Neuronal stem cell (in vitro differentiated cells): ENCODE results near the gene ARHGEF28.

Source experiments
- DNase-seq: peaks from one replicate; pipeline ENCODE4 v3.0.0-alpha.2; 2013; ENCODE audit warnings: low spot score
- H2AFZ ChIP-seq: one replicate; pipeline ENCODE4 v1.6.1; 2013; ENCODE audit warnings: mild to moderate bottlenecking, low read length, inconsistent platforms
- H2AK5ac ChIP-seq: 2 replicates; pipeline ENCODE4 v1.6.1; 2013; ENCODE audit warnings: low read depth, mild to moderate bottlenecking, inconsistent platforms, low read length, moderate library complexity, mixed read lengths
- H2BK120ac ChIP-seq: 2 replicates; pipeline ENCODE4 v1.6.1; 2013; ENCODE audit warnings: low read depth, mild to moderate bottlenecking, inconsistent platforms, low read length, moderate library complexity, mixed read lengths
- H2BK12ac ChIP-seq: one replicate; pipeline ENCODE4 v1.6.1; 2013; ENCODE audit warnings: low read length, inconsistent platforms
- H2BK15ac ChIP-seq: 2 replicates; pipeline ENCODE4 v1.6.1; 2013; ENCODE audit warnings: mild to moderate bottlenecking, low read length, inconsistent platforms, mixed read lengths
- H2BK5ac ChIP-seq: one replicate; pipeline ENCODE4 v1.6.1; 2013; ENCODE audit warnings: inconsistent platforms, mild to moderate bottlenecking, low read length, moderate library complexity
- H3K14ac ChIP-seq: one replicate; pipeline ENCODE4 v1.6.1; 2013; ENCODE audit warnings: low read length, inconsistent platforms
- H3K18ac ChIP-seq: 2 replicates; pipeline ENCODE4 v1.6.1; 2013; ENCODE audit warnings: low read length, inconsistent platforms
- H3K23ac ChIP-seq: 2 replicates; pipeline ENCODE4 v1.6.1; 2013; ENCODE audit warnings: low read depth, mild to moderate bottlenecking, mixed read lengths, low read length, inconsistent platforms; ENCODE audit not compliant: poor library complexity
- H3K27ac ChIP-seq: replicated peaks from 3 replicates; pipeline ENCODE4 v1.5.1; 2013; ENCODE audit warnings: low read length, inconsistent platforms
- H3K27me3 ChIP-seq, 3 experiments: 2 replicates each; pipeline ENCODE4 v1.6.1; 2013; ENCODE audit warnings: low read length in 3 of 3, mild to moderate bottlenecking in 2 of 3, inconsistent platforms in 1 of 3, low read depth in 1 of 3, mixed read lengths in 1 of 3, moderate library complexity in 1 of 3; ENCODE audit not compliant: control insufficient read depth in 3 of 3, insufficient read depth in 3 of 3
- H3K36me3 ChIP-seq, 2 donors: replicated peaks in 1 of 2; 2 replicates each; pipeline ENCODE4 v1.6.1; 2013; ENCODE audit warnings: low read length in 2 of 2; ENCODE audit not compliant: control insufficient read depth in 2 of 2, insufficient read depth in 2 of 2
- H3K4ac ChIP-seq: 2 replicates; pipeline ENCODE4 v1.6.1; 2013; ENCODE audit warnings: inconsistent platforms, mild to moderate bottlenecking, low read length, moderate library complexity
- H3K4me1 ChIP-seq, 2 donors: 1 replicate in 1 of 2; 2 replicates in 1 of 2; pipeline ENCODE4 v1.6.1; 2013; ENCODE audit warnings: low read length in 2 of 2, low read depth in 1 of 2; ENCODE audit not compliant: control insufficient read depth in 2 of 2, insufficient read depth in 1 of 2
- H3K4me2 ChIP-seq: one replicate; pipeline ENCODE4 v1.6.1; 2013; ENCODE audit warnings: mild to moderate bottlenecking, low read length, inconsistent platforms; ENCODE audit not compliant: insufficient read depth, poor library complexity, severe bottlenecking
- H3K4me3 ChIP-seq, 2 donors: 2 replicates each; pipeline ENCODE4 v1.5.1; 2013; ENCODE audit warnings: low read length in 2 of 2, mild to moderate bottlenecking in 2 of 2, inconsistent platforms in 1 of 2, moderate library complexity in 1 of 2
- H3K79me1 ChIP-seq: one replicate; pipeline ENCODE4 v1.6.1; 2013; ENCODE audit warnings: low read depth, mild to moderate bottlenecking, inconsistent platforms, low read length, moderate library complexity
- H3K9ac ChIP-seq: one replicate; pipeline ENCODE4 v1.6.1; 2013; ENCODE audit warnings: mild to moderate bottlenecking, low read depth, low read length, inconsistent platforms; ENCODE audit not compliant: poor library complexity
- H3K9me3 ChIP-seq, 2 donors: replicated peaks in 1 of 2; 2 replicates each; pipeline versions ENCODE3 to v1.6.1; 2013; ENCODE audit warnings: low read length in 2 of 2, mild to moderate bottlenecking in 2 of 2, inconsistent platforms in 1 of 2, low read depth in 1 of 2, mixed read lengths in 1 of 2, moderate library complexity in 1 of 2; ENCODE audit not compliant: control insufficient read depth in 2 of 2, insufficient read depth in 1 of 2
- H4K8ac ChIP-seq: one replicate; pipeline ENCODE4 v1.6.1; 2013; ENCODE audit warnings: low read depth, mild to moderate bottlenecking, inconsistent platforms, low read length, moderate library complexity
- H4K91ac ChIP-seq: one replicate; pipeline ENCODE4 v1.6.1; 2013; ENCODE audit warnings: low read length, low read depth, mild to moderate bottlenecking, inconsistent platforms; ENCODE audit not compliant: poor library complexity
- WGBS, 2 donors: extraction: QIAGEN DNeasy Blood & Tissue Kit; methylation state at CpG; one replicate each; pipeline ENCODE4 v1.1.7; 2013; ENCODE audit warnings: missing lambda C conversion rate in 2 of 2, mixed read lengths in 1 of 2; ENCODE audit not compliant: insufficient read length in 2 of 2, insufficient replicate concordance in 1 of 2; ENCODE audit errors: extremely low coverage in 2 of 2; 5-methylcytosine and 5-hydroxymethylcytosine counted together

ARHGEF28 gene

DNA sequence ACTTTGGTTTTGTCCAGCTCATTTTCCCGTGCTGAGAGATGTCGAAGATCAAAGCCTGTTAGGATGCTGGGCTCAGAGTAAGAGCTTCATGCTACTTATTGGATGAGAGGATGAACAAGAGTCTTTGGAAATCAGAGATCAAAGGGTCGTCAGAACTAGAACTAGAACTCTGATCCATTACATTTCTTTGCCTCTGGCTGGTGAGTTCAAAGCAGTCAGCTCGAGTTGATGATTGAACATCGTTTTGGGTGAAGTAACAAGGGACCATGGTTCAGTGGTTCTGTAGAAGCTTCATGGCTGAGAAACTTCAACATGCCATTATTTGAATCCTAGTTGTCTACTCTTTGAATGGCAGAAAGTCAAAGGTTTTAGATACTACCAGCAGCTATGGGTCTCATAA, 320.3 kb downstream of the ARHGEF28 start:
- Histone ChIP-seq H4K8ac (no peak overlapping the region), H3K18ac (no peak overlapping the region), H3K79me1 (no peaks in the 10 kb centered on the region), H3K23ac (no peak overlapping the region), H3K36me3 (no peaks in the 10 kb centered on the region), H3K4me2 (no peak overlapping the region), H3K14ac (no peak overlapping the region), H3K9ac (no peak overlapping the region), H2BK15ac (no peak overlapping the region), H2AFZ (no peak overlapping the region), H2AK5ac (no peak overlapping the region), H3K27ac (no peak overlapping the region), H4K91ac (no peak overlapping the region), H2BK120ac (no peak overlapping the region), H3K4me3 (no peak overlapping the region), H2BK5ac (no peak overlapping the region), H3K4ac (no peak overlapping the region), H3K4me1 (peaks cover 2 to 7% of the 10 kb centered on the region in 2 donors), H3K9me3 (peaks cover 0 to 4% of the 10 kb centered on the region in 2 donors), H3K27me3 (no peaks in the 10 kb centered on the region), H2BK12ac (no peak overlapping the region)
- no peak for DNase-seq
- no CpG with 5 or more reads among the region's 5 CpGs for WGBS, 2 donors

DNA sequence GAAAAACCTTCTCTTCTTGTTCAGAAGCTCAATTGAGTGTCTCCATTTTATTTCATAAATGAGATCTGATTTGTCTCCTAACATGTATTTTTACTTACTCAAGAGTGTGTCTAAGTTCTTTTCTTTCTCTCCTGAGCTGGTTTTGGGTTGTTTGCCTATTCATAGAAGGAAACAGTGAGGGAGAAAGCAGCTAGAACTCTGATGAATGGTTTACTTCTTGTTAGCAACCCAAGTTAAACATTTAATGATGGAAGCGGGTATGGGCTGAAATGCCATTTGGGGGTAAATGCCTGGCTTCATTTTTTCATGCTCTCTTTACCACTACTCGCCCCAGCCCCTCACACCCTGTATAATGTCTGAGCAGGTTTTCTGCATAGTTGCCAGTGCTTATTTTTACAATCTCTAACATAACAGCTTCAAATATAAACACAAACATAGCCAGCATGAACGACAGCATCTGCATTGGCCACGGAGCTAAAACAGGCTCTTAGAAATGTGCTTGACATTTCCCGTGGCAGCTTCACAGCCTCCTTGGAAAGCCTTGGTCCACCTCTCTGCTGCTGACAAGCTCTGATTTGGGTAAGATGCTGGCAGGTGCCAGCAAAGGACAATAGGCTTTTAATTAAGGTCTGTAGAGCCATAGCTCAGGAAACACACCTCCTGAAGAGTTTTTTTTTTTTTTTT, 321.1 kb downstream of the ARHGEF28 start:
- H2BK120ac ChIP-seq: no peak overlapping the region
- no peak overlapping the region for H2AFZ ChIP-seq
- H3K14ac ChIP-seq: no peak overlapping the region
- H3K23ac ChIP-seq: no peak overlapping the region
- DNase-seq: no peak
- H3K36me3 ChIP-seq: no peaks in the 10 kb centered on the region
- WGBS, 2 donors: no CpG with 5 or more reads among the region's 5 CpGs
- H2BK15ac ChIP-seq: no peak overlapping the region
- no peaks in the 10 kb centered on the region for H3K27me3 ChIP-seq
- H3K9ac ChIP-seq: no peak overlapping the region
- H3K18ac ChIP-seq: no peak overlapping the region
- no peak overlapping the region for H4K8ac ChIP-seq
- H2AK5ac ChIP-seq: no peak overlapping the region
- peaks cover 0 to 4% of the 10 kb centered on the region in 2 donors for H3K9me3 ChIP-seq
- H2BK5ac ChIP-seq: no peak overlapping the region
- no peak overlapping the region for H3K27ac ChIP-seq
- H3K4ac ChIP-seq: no peak overlapping the region
- H3K4me1 ChIP-seq: peaks cover 0 to 4% of the 10 kb centered on the region in 2 donors
- no peak overlapping the region for H4K91ac ChIP-seq
- no peak overlapping the region for H2BK12ac ChIP-seq
- no peak overlapping the region for H3K4me3 ChIP-seq
- no peak overlapping the region for H3K4me2 ChIP-seq
- H3K79me1 ChIP-seq: no peaks in the 10 kb centered on the region

DNA sequence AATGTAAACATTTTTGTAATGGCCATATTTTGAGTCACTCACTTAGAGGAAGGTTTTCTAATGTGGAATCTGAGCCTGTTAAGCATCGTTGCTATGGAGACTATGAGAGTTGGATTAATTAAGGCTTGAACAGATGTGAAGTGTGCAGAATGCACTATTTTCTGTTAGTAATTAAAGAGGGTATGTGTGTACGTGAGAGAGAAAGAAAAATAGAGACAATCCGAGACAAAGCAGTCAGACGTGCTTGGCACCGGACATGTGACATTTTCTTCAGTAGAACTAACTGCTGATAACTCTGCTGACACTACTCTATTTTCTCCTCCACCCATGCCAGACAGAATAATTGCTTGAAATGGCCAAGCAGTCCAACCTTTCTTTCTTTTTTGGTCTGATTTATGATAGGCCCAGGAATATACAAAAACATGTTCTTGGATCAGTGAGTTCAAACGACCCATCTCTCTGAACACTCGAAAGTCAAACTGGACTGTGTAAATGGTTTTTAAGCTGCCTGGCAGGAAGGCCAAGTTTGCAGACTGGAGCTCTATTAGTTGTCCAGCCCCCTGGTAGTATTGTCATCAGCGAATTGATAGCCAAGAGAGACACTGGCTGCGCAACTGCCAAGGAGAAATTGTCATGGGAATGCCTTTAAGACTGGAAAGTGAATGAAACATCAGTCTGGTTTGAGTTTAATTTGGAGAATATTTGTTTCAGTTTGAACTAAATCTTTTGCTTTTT, 322.1 kb downstream of the ARHGEF28 start:
- DNase-seq: no peak
- WGBS, 2 donors: no CpG with 5 or more reads among the region's 9 CpGs
- no peaks in the 10 kb centered on the region for H3K36me3 ChIP-seq
- no peak overlapping the region for H4K91ac ChIP-seq
- H2BK12ac ChIP-seq: no peak overlapping the region
- H3K4me3 ChIP-seq: no peak overlapping the region
- H3K9ac ChIP-seq: no peak overlapping the region
- H3K79me1 ChIP-seq: no peaks in the 10 kb centered on the region
- no peak overlapping the region for H3K23ac ChIP-seq
- no peak overlapping the region for H2BK120ac ChIP-seq
- no peak overlapping the region for H3K18ac ChIP-seq
- no peak overlapping the region for H3K4me2 ChIP-seq
- H2AFZ ChIP-seq: no peak overlapping the region
- peaks cover 0 to 2% of the 10 kb centered on the region in 2 donors for H3K9me3 ChIP-seq
- no peak overlapping the region for H4K8ac ChIP-seq
- no peak overlapping the region for H2BK5ac ChIP-seq
- H3K4me1 ChIP-seq: peaks cover 0 to 4% of the 10 kb centered on the region in 2 donors
- H3K27ac ChIP-seq: no peak overlapping the region
- no peak overlapping the region for H3K4ac ChIP-seq
- H3K27me3 ChIP-seq: no peaks in the 10 kb centered on the region
- no peak overlapping the region for H2AK5ac ChIP-seq
- H3K14ac ChIP-seq: no peak overlapping the region
- H2BK15ac ChIP-seq: no peak overlapping the region

DNA sequence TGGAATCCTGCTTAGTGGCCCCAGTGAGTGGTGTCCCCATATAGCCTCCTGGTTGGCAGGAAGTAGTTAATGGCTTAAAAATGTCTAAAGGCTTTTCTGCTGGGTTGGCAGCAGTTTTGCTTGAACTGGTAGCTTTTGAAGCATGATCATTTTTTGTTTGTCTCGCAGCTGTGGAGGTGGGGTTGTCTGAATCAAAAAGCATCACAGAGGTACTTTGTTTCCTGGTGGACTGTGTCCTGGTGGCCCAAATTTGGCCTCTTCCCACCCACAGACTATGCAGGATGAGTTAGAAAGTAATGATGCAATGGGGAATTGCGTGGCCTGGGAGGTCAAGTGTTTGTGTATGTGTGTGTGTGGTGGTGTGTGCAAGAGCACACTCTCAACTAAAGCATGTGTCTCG, 322.7 kb downstream of the ARHGEF28 start:
- Histone ChIP-seq H3K4me3 (no peak overlapping the region), H2BK15ac (no peak overlapping the region)

More for the DNA sequence above, 322.7 kb downstream of the ARHGEF28 start:
- Histone ChIP-seq H3K9ac (no peak overlapping the region), H3K79me1 (no peaks in the 10 kb centered on the region), H3K36me3 (no peaks in the 10 kb centered on the region), H4K8ac (no peak overlapping the region), H3K18ac (no peak overlapping the region), H3K4me1 (peaks cover 0 to 4% of the 10 kb centered on the region in 2 donors), H3K4ac (no peak overlapping the region), H3K14ac (no peak overlapping the region), H2AFZ (no peak overlapping the region), H3K27ac (no peak overlapping the region), H3K4me2 (no peak overlapping the region), H2BK12ac (no peak overlapping the region), H4K91ac (no peak overlapping the region), H3K23ac (no peak overlapping the region), H2BK5ac (no peak overlapping the region), H3K27me3 (no peaks in the 10 kb centered on the region), H3K9me3 (peaks cover 0 to 2% of the 10 kb centered on the region in 2 donors), H2BK120ac (no peak overlapping the region), H2AK5ac (no peak overlapping the region)
- WGBS, 2 donors: no CpG with 5 or more reads among the region's 3 CpGs
- DNase-seq: no peak
